Epidermal melanocyte (primary cell): ENCODE measurements around the gene SMCHD1.
"Not testable (repeated sequence)": the region's sequence is repeated elsewhere in the genome, so short reads cannot be mapped to it uniquely, and the experiment has no call there.

Experiments
- DNase-seq: peaks from one replicate; pipeline ENCODE4 v3.0.0; 2011; ENCODE audit warnings: low spot score; ENCODE audit not compliant: insufficient read length

Gene SMCHD1

GRCh38 chr18:2716394-2717326 lies 61.1 kb downstream of the SMCHD1 start:
- DNase-seq = no peak

- no peak for DNase-seq
Measured at GRCh38 chr18:2717407-2717806, 61.9 kb downstream of the SMCHD1 start.

DNA sequence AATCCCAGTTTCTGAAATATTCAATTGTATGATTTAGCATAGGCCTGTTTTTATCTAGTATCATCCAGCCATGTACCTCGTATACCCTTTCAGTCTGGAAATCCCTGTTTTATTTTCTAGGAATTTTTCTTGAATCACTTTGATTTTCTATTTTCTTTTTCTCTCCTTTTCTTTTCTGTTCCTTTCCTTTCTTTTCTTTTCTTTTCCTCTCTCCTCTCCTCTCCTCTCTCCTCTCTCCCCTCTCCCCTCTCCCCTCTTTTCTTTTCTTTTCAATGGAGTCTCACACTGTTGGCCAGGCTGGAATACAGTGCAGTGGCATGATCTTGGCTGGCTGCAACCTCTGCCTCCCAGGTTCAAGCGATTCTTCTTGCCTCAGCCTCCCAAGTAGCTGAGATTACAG lies 63.5 kb downstream of the SMCHD1 start:
- no peak for DNase-seq

GRCh38 chr18:2723207-2723606 lies 67.7 kb downstream of the SMCHD1 start:
- DNase-seq = no peak

GRCh38 chr18:2729757-2730156 lies 74.2 kb downstream of the SMCHD1 start:
- no peak for DNase-seq

GRCh38 chr18:2736823-2737222 lies 81.3 kb downstream of the SMCHD1 start:
- DNase-seq = no peak

GRCh38 chr18:2740082-2740481 lies 84.6 kb downstream of the SMCHD1 start:
- DNase-seq = not testable (repeated sequence)

DNA sequence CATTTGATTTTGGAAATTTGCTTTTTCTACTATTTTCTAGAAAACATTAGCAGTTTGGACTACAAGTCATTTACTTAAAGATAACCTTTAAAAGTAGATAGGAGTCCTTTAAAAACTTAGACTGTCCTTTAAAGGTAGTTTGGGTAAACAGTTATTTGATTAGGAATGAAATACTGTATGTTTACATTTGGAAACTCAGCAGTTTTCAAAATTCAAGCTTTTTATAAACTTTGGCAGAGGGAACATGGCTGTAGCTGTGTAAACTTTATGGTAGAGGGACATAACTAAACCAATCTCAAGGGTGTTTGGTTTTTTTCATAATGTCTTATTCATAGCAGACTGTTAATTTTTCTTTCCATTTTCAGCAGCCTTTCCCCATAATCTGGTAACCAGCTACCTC lies 90.7 kb downstream of the SMCHD1 start:
- no peak for DNase-seq

DNA sequence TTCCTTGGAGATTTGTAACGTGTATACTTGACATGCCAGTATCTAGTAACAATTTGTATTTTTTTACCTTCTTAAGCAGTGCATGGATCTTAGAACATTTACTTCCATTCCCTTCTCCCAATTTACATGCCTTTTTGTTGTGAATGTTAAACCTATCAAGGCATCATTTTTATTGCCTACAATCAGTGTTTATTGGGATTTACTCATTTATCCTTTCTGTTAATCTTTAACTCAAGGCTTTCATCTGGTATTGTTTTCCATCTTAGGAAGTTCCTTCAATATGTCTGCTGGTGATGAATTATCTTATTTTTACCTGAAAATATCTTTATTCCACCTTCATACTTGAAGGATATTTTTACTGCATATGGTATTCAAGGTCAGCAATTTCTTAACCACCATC lies 102.8 kb downstream of the SMCHD1 start:
- DNase-seq = no peak

GRCh38 chr18:2774669-2775068 lies 119.1 kb downstream of the SMCHD1 start:
- no peak for DNase-seq

GRCh38 chr18:2776601-2777000 lies 121.1 kb downstream of the SMCHD1 start:
- no peak for DNase-seq

GRCh38 chr18:2777241-2777640 lies 121.7 kb downstream of the SMCHD1 start:
- DNase-seq = no peak

DNA sequence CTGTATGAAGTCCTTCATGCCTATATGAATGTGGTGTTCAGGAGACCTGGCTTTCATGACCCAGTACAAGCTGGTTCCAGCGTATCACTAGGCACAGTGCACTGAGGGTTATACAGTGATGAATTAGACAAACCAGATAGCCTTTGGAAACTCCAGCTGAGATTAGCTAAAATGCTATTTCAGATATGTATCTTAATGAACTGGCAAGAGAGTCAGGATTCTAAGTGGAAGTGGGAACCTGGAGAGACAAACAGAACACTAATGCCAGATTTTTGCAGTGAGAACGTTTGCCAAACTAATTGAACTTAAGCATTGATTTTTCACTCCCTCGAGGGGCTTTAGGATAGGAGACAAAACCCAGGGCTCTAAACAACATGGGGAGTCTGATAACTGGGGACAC lies 125.2 kb downstream of the SMCHD1 start:
- DNase-seq = no peak

GRCh38 chr18:2787225-2787624 lies 131.7 kb downstream of the SMCHD1 start:
- no peak for DNase-seq

GRCh38 chr18:2792395-2792794 lies 136.9 kb downstream of the SMCHD1 start:
- no peak for DNase-seq

DNA sequence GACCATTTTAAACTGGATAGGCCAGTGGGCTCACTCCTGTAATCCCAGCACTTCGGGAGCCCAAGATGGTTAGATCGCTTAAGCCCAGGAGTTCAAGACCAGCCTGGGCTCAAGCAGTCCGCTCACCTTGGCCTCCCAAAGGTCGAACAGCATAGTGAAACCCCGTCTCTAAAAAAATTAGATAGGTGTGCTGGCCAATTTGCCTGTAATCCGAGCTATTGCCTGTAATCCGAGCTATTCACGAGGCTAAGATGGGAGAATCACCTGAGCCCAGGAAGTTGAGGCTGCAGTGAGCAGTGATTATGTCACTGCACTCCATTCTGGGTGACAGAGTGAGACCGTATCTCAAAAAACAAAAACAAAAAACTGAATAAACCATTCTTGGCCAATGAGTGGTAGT lies 138.6 kb downstream of the SMCHD1 start:
- no peak for DNase-seq

- DNase-seq = no peak
Measured at GRCh38 chr18:2797951-2798350, 142.4 kb downstream of the SMCHD1 start.

DNA sequence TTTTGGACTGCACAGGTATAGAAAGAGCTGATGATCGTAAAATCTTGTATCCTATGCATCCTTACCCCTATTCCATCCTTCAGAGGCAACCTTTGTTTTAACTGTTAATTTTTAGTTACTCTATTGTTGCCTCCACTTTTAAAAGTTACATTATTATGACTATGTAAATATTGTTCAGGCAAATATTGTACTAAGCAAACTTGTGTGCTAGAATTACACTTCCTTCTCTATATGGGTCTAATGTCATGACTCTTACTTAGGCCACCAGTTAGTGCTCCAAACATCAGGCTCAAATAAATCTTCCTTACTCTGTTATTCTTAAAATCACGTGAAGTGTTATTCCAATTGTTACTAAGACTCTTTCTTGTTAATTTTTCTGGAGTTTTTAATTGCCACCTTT lies 143.8 kb downstream of the SMCHD1 start:
- no peak for DNase-seq

DNA sequence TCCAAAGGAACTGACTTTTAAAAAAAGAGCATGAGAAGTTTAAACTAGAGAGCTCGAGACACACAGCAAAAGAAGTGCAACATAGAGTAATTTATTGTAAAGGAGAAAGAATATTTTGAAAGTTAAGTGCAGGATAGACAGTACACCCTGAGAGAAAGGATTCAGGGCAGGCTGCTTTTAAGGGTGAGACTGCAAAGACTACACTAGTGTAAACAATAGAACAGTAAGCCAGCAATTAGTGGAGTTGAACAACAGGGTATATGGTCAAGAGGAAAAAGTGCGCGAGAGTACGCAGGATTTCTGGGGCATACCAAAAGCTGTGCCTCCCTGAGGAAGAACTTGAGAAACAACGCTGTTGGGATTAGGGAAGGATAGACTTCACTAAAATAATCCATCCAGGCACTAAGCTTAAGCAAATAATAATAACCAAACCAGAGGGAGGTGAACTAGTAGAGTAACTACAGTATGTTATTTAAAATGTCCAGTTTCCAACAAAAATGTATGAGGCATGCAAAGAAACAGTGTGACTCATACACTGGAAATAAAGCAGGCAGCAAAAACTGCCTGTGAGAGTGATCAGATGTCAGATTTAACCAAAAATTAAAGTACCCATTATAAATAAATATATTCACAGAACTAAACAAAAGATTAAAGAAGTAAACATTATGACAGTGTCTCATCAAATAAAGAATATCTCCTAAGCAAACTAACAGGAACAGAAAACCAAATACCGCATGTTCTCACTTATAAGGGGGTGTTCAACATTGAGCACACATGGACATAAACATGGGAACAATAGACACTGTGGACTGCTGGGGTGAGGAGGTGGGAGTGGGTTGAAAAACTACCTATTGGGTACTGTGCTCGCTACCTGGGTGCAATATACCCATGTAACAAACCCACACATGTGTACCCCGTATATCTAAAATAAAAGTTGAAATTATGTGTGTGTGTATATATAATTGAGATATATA lies 150.7 kb downstream of the SMCHD1 start:
- no peak for DNase-seq

GRCh38 chr18:2808640-2809039 lies 153.1 kb downstream of the SMCHD1 start:
- DNase-seq = not testable (repeated sequence)

- not testable (repeated sequence) for DNase-seq
Measured at GRCh38 chr18:2809666-2810183, 154.2 kb downstream of the SMCHD1 start.

DNA sequence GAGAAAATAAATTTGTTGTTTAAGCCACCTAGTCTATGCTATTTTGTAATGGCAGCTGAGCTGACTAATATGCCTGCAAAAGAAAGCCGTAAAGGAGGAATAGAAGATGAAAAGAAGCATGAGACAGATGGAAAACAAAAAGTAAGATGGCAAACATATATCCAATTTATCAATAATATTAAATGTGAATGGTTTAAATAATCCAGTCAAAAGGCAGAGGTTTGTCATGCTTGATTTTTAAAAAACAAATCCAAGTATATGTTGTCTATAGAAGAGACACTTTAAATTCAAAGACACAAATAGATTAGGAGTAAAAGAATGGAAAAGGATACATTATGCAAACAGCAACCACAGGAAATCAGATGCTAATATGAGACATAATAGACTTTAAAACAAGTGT lies 155.9 kb downstream of the SMCHD1 start:
- DNase-seq = no peak
